ENCODE measurements around the gene P2RY12.

Gene P2RY12

DNA sequence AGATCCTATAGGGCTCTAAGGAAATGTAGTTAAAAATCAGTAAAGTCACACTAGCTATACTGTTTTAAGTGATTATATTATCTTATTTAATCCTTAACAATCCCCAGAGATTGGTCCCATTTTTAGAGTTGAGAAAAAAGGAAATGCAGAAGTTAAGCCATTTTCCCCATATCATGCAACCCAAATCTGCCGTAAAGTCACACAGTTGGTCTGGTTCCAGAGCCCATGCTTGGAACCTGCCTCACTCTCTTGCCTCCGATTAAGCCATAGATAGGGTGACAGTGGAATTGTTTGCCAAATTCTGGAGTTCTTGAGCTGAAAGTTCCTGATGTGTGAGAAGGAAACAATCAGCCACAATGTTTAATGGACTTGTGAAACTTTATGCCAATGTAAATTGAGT is 52.9 kb downstream of the P2RY12 start:
- H3K4me3 ChIP-seq (ENCODE audit: low read depth, low read length): no peak overlapping the region
- TF ChIP-seq, protein P1, sequence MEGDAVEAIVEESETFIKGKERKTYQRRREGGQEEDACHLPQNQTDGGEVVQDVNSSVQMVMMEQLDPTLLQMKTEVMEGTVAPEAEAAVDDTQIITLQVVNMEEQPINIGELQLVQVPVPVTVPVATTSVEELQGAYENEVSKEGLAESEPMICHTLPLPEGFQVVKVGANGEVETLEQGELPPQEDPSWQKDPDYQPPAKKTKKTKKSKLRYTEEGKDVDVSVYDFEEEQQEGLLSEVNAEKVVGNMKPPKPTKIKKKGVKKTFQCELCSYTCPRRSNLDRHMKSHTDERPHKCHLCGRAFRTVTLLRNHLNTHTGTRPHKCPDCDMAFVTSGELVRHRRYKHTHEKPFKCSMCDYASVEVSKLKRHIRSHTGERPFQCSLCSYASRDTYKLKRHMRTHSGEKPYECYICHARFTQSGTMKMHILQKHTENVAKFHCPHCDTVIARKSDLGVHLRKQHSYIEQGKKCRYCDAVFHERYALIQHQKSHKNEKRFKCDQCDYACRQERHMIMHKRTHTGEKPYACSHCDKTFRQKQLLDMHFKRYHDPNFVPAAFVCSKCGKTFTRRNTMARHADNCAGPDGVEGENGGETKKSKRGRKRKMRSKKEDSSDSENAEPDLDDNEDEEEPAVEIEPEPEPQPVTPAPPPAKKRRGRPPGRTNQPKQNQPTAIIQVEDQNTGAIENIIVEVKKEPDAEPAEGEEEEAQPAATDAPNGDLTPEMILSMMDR (IDR thresholded peaks at IDR 0.05; ENCODE audit: control insufficient read depth, extremely low read depth, insufficient read depth): no peak
- DNase-seq (ENCODE audit: low read depth): peak; percentile 41

DNA sequence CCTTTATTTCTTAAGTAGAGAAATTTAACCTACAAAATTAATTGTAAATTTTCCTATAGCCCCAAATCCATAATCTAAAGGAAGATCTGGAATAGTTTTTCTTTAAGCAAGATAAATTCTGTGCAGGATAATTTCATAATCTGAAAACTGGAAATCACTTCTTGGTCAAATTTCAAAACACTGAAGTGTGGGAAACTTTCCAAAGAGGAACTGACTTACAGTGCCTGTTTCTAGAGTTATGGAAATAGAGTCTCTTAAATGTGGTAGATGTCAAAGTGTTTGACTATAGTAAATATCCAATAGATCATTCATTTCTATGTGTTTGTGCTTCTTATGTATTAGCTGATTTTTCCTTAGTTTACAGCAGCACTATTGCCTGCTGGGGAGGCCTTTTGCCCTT is 53.7 kb downstream of the P2RY12 start:
- TF ChIP-seq, protein P1 (IDR thresholded peaks at IDR 0.05; ENCODE audit: control insufficient read depth, extremely low read depth, insufficient read depth): no peak
- no peak overlapping the region for H3K4me3 ChIP-seq (ENCODE audit: low read depth, low read length)
- DNase-seq (ENCODE audit: low read depth): no peak

DNA sequence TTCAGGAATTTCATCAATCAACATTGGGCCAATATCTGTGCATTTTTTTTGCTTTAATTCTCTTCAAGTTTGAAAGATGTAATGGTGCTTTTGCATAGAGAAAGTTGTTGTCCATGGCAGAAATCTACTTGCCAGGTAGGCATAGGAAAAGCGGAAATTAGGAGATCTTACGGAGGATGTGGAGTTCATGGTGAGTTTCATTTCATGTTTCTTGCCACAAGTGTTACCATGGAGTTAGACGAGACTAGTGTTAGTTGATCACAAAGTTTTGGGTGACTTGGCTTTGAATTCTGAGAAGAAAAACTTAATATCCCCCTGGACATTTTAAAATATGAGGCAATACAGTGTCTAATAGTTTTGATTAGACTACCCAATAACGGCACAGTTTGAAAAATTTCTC is 54.2 kb downstream of the P2RY12 start:
- no peak for DNase-seq (ENCODE audit: low read depth)
- TF ChIP-seq, protein P1 (IDR thresholded peaks at IDR 0.05; ENCODE audit: control insufficient read depth, extremely low read depth, insufficient read depth): no peak
- H3K4me3 ChIP-seq (ENCODE audit: low read depth, low read length): no peak overlapping the region

DNA sequence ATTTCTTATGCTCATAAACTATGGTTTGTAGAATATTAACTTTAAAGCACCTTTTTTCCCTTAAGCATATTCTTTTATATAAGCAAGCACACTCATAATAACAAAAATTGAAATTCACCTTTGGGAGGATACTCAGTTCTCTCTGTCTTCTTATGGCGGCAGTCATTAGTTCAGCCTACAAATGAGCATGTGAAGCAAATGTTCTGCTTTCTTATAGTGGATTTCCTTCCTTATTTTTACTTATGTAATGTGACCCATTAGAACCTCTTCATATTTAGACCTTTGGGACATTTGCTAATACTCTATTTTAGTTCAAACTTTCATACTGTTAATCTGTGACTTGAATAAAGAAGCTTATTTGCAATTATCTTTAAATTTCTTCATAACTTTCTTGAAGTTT is 55.2 kb downstream of the P2RY12 start, which contains the start of gene P2RY13:
P2RY13 (minus strand) TSS at position 187 of the 400 bp plus-strand sequence; CDS start at position 166, 21 bp downstream.
- TF ChIP-seq, protein P1 (IDR thresholded peaks at IDR 0.05; ENCODE audit: control insufficient read depth, extremely low read depth, insufficient read depth): no peak
- DNase-seq (ENCODE audit: low read depth): no peak
- H3K4me3 ChIP-seq (ENCODE audit: low read depth, low read length): no peak within 1 kb of the TSS

DNA sequence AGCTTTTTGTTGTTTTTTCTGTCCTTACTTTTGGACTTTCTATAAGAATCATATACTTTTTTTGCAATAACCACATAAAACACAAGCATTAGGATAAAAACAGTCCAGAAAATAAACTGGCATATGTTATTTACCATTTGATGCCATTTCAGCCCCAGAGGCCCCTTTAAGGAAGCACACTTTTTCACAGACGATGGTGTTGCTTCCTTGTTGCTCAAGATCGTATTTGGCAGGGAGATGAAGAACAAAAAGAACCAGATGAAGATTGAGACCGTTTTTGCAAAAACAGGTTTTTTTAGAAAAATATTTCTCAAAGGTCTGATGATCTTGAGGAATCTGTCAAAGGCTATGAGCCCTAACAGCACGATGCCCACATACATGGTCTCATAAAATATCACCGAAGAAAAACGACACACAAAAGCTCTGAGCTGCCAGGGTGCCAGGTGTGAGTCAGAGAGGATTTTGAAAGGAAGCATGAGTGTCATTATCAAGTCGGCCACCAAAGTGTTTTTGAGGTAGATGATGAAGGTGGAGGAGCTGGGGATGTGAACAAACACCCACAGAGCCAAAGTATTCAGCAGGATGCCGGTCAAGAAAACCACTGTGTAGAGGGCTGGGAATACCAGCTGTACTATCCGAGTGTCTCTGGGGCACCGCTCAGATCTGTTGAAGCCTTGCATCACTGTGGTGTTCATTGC is 56.1 kb downstream of the P2RY12 start:
- DNase-seq (ENCODE audit: low read depth): no peak
- TF ChIP-seq, protein P1 (IDR thresholded peaks at IDR 0.05; ENCODE audit: control insufficient read depth, extremely low read depth, insufficient read depth): no peak
- no peak overlapping the region for H3K4me3 ChIP-seq (ENCODE audit: low read depth, low read length)

DNA sequence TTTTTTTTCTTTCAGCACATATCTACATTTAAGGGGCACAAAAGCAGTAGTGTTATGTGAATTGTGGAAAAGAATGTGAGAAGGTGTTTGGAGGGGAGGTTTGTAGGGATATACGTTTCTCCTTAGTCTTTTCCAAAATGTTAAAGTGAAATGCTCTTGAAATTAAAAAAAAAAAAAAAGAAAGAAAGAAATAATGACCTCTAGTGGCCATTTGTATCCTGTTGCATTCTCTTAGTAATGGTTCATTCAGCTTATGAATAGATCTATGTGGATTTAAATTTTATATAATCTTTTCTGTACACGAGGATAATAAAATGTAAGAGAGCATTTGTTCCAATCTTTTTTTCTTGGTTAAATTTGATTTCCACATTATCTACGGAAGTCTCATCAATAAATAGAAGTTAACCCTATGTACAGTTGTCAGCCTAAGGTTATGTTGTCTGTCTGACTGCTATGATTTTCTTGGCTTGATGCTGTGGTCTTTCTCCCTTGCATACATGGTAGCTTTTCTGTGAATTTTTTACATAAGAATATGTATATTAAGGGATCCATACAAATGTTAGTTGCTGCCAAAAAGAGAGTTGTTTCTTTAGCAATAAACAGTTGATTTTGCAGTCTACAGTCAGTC is 56.9 kb downstream of the P2RY12 start:
- no peak for DNase-seq (ENCODE audit: low read depth)
- no peak overlapping the region for H3K4me3 ChIP-seq (ENCODE audit: low read depth, low read length)
- TF ChIP-seq, protein P1 (IDR thresholded peaks at IDR 0.05; ENCODE audit: control insufficient read depth, extremely low read depth, insufficient read depth): peak; percentile 51
